ENCODE measurements around the gene CDH4.

The CDH4 gene

GRCh38 chr20:61238813-61239212 lies 13.2 kb upstream of the CDH4 start:
- ChIA-PET POLR2A (no interaction called here), CTCF (no interaction called here)
- no peaks in the 10 kb centered on the region for H3K36me3 ChIP-seq (ENCODE audit: control insufficient read depth in 2 of 2, insufficient read depth in 1 of 2, low read length in 2 of 2)
- H3K4me1 ChIP-seq (ENCODE audit: control insufficient read depth, insufficient read depth, low read length): no peaks in the 10 kb centered on the region
- H3K27ac ChIP-seq (ENCODE audit: extremely low read depth, low read depth, low read length): no peak overlapping the region
- no peak overlapping the region for H3K4me3 ChIP-seq (ENCODE audit: low read depth, low read length)
- H3K9me3 ChIP-seq (ENCODE audit: control insufficient read depth, insufficient read depth, low read depth, low read length): no peaks in the 10 kb centered on the region; the same call in 1 of the 2 replicates
- TF ChIP-seq ZNF426 (tag by site-specific recombination; IDR thresholded peaks at IDR 0.05) (no peak), ZNF561 (tag by site-specific recombination; IDR thresholded peaks at IDR 0.05; ENCODE audit: borderline replicate concordance) (no peak), ZNF747 (tag by site-specific recombination; IDR thresholded peaks at IDR 0.05) (no peak), ZNF214 (tag by site-specific recombination; IDR thresholded peaks at IDR 0.05; ENCODE audit: borderline replicate concordance) (no peak), GLIS1 (tag by site-specific recombination; IDR thresholded peaks at IDR 0.05) (peak; percentile 30; the same call in 1 of the 2 replicates), FEZF1 (tag by site-specific recombination; IDR thresholded peaks at IDR 0.05) (no peak)
- TF ChIP-seq, protein P1, sequence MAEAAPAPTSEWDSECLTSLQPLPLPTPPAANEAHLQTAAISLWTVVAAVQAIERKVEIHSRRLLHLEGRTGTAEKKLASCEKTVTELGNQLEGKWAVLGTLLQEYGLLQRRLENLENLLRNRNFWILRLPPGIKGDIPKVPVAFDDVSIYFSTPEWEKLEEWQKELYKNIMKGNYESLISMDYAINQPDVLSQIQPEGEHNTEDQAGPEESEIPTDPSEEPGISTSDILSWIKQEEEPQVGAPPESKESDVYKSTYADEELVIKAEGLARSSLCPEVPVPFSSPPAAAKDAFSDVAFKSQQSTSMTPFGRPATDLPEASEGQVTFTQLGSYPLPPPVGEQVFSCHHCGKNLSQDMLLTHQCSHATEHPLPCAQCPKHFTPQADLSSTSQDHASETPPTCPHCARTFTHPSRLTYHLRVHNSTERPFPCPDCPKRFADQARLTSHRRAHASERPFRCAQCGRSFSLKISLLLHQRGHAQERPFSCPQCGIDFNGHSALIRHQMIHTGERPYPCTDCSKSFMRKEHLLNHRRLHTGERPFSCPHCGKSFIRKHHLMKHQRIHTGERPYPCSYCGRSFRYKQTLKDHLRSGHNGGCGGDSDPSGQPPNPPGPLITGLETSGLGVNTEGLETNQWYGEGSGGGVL (tag by site-specific recombination; IDR thresholded peaks at IDR 0.05): peak; percentile 38; the same call in 1 of the 2 replicates

- no peak overlapping the region for H3K4me3 ChIP-seq (ENCODE audit: low read depth, low read length)
- H3K9me3 ChIP-seq (ENCODE audit: control insufficient read depth, insufficient read depth, low read depth, low read length): no peaks in the 10 kb centered on the region; the same call in 1 of the 2 replicates
- H3K4me1 ChIP-seq (ENCODE audit: control insufficient read depth, insufficient read depth, low read length): no peaks in the 10 kb centered on the region
- CTCF ChIA-PET: interaction anchor here (0.9 to 5.0 kb wide), 2 partner anchors 11 to 13 kb away, joined by 3 to 29 read pairs; no protein-coding TSS in a partner anchor
- POLR2A ChIA-PET: interaction anchor here (0.5 kb wide), 1 partner anchor 696 kb away, joined by 3 read pairs; no protein-coding TSS in a partner anchor
- H3K36me3 ChIP-seq (ENCODE audit: control insufficient read depth in 2 of 2, insufficient read depth in 1 of 2, low read length in 2 of 2): no peaks in the 10 kb centered on the region
- no peak overlapping the region for H3K27ac ChIP-seq (ENCODE audit: extremely low read depth, low read depth, low read length)
- TF ChIP-seq ZNF629 (tag by site-specific recombination; IDR thresholded peaks at IDR 0.05) (no peak), SETDB1 (IDR thresholded peaks at IDR 0.05; ENCODE audit: insufficient read length, low read length) (peak; percentile 68), ZNF48 (tag by site-specific recombination; IDR thresholded peaks at IDR 0.05) (no peak), TRIM28 (IDR thresholded peaks at IDR 0.05; ENCODE audit: borderline replicate concordance, low read length) (peak; percentile 32; the same call in 1 of the 2 replicates), ZNF366 (tag by site-specific recombination; conservative IDR thresholded peaks at IDR 0.05) (no peak)
Measured at GRCh38 chr20:61240814-61241213, 11.2 kb upstream of the CDH4 start.

DNA sequence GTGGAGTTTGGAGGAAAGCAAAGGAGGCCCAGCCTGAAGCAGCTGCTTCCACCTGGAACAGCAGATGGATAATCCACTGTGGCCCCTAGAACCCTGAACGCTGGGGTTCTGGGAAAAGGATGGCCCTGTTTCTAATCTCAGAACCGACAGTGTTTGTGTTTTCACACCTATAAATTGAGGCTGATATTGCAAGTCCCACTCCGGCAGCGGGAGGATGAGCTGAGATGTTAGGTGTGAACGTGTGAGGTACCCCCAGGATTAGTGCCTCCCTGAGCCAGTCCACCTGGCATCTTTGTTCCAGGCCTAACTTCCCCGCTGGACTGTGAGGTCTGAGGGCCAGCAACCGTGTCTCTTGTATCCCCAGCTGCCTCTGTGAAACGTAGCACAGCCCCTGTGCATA lies 7.8 kb upstream of the CDH4 start:
- Histone ChIP-seq H3K9me3 (ENCODE audit: control insufficient read depth, insufficient read depth, low read depth, low read length) (no peaks in the 10 kb centered on the region; the same call in 1 of the 2 replicates), H3K27ac (ENCODE audit: extremely low read depth, low read depth, low read length) (no peak overlapping the region), H3K36me3 (ENCODE audit: control insufficient read depth in 2 of 2, insufficient read depth in 1 of 2, low read length in 2 of 2) (no peaks in the 10 kb centered on the region), H3K4me1 (ENCODE audit: control insufficient read depth, insufficient read depth, low read length) (no peaks in the 10 kb centered on the region), H3K4me3 (ENCODE audit: low read depth, low read length) (no peak overlapping the region)
- POLR2A ChIA-PET: no interaction called here
- CTCF ChIA-PET: interaction anchor here (0.8 to 5.0 kb wide), 2 partner anchors 15 kb away, joined by 3 to 29 read pairs; no protein-coding TSS in a partner anchor
- TF ChIP-seq ZNF311 (tag by site-specific recombination; IDR thresholded peaks at IDR 0.05; ENCODE audit: borderline replicate concordance) (no peak), GLI4 (tag by site-specific recombination; IDR thresholded peaks at IDR 0.05) (no peak), BCL11B (tag by site-specific recombination; IDR thresholded peaks at IDR 0.05; ENCODE audit: low read depth) (no peak), ZNF488 (tag by site-specific recombination; IDR thresholded peaks at IDR 0.05) (no peak), ZNF302 (tag by site-specific recombination; IDR thresholded peaks at IDR 0.05; ENCODE audit: low read depth) (no peak)
